BLaER1 treated with 17β-estradiol and CSF1 and Interleukin-3, amounts not matched to agents 10 nM and 100 nM (cell line): ENCODE results near the gene HHLA2.

Experiments used
- H3K27ac ChIP-seq, 11 experiments: shearing (Covaris generic); formaldehyde crosslinking; 2 replicates each; pipeline ENCODE4 v1.8.1; 2022
- H3K27me3 ChIP-seq, 11 experiments: shearing (Covaris generic); formaldehyde crosslinking; 2 replicates each; pipeline ENCODE4 v1.8.1; 2022
- H3K36me3 ChIP-seq, 11 experiments: shearing (Covaris generic); formaldehyde crosslinking; 2 replicates each; pipeline ENCODE4 v1.8.1; 2022
- H3K4me1 ChIP-seq, 10 experiments: shearing (Covaris generic); formaldehyde crosslinking; 2 replicates each; pipeline ENCODE4 v1.8.1; 2022
- H3K4me2 ChIP-seq, 11 experiments: shearing (Covaris generic); formaldehyde crosslinking; 2 replicates each; pipeline ENCODE4 v1.8.1; 2022
- H3K4me3 ChIP-seq, 10 experiments: shearing (Covaris generic); formaldehyde crosslinking; 2 replicates each; pipeline ENCODE4 v1.8.1; 2022
- H3K9ac ChIP-seq, 11 experiments: shearing (Covaris generic); formaldehyde crosslinking; 2 replicates each; pipeline ENCODE4 v1.8.1; 2022
- H3K9me3 ChIP-seq, 11 experiments: shearing (Covaris generic); formaldehyde crosslinking; replicated peaks in 1 of 11; 2 replicates each; pipeline ENCODE4 v1.8.1; 2022
- H4K20me1 ChIP-seq, 11 experiments: shearing (Covaris generic); formaldehyde crosslinking; 2 replicates each; pipeline ENCODE4 v1.8.1; 2022
- Cebpa-rat ChIP-seq, 11 experiments: shearing (Covaris generic); IDR thresholded peaks; 2 replicates each; pipeline ENCODE4 v1.8.1; 2022

The HHLA2 gene

DNA sequence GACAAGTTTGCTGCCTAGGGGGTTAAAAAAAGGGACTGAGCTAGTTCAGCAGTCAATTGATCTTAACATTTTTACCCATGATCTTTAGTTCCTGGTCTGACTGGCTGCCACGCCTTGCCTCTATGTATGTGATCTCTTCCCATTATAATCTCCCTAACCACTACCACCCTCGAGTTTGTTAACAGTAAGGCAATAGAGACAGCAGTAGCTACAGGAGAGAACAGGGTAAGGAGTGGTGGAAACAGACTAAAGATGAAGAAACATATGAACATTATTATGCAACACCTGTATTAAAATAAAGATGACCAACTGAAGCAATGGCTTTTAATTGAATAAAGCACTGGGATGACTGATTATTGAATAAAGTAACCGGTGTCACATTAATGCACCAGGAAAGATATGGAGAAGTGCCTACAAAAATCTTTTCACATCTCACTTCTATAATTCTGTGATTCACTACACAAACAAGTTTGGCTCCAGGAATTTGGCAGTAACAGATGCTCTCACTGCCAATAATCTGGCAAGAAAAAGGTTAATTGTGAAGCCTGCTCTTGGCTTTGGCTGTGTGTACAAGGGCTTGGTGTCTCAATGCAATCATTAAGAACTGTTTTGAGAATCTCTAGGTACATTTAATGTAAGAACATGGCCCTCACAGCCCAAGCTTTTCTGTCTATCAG lies 95.7 kb downstream of the HHLA2 start:
- Histone ChIP-seq H3K4me3 (no peak overlapping the region), H3K4me1 (peaks cover 0 to 16% (median 13%) of the 10 kb centered on the region in 10 experiments; a peak in 13 of 20 replicates), H3K27me3 (no peaks in the 10 kb centered on the region), H3K4me2 (no peak overlapping the region), H3K9ac (no peak overlapping the region), H3K9me3 (0 out of 22 replicates have a peak, but pooled peaks cover 0 to 4% (median 0%) of the 10 kb centered on the region in 11 experiments), H4K20me1 (no peaks in the 10 kb centered on the region), H3K36me3 (no peaks in the 10 kb centered on the region), H3K27ac (no peak overlapping the region)
- TF ChIP-seq Cebpa-rat (IDR thresholded peaks at IDR 0.05), result no peak

DNA sequence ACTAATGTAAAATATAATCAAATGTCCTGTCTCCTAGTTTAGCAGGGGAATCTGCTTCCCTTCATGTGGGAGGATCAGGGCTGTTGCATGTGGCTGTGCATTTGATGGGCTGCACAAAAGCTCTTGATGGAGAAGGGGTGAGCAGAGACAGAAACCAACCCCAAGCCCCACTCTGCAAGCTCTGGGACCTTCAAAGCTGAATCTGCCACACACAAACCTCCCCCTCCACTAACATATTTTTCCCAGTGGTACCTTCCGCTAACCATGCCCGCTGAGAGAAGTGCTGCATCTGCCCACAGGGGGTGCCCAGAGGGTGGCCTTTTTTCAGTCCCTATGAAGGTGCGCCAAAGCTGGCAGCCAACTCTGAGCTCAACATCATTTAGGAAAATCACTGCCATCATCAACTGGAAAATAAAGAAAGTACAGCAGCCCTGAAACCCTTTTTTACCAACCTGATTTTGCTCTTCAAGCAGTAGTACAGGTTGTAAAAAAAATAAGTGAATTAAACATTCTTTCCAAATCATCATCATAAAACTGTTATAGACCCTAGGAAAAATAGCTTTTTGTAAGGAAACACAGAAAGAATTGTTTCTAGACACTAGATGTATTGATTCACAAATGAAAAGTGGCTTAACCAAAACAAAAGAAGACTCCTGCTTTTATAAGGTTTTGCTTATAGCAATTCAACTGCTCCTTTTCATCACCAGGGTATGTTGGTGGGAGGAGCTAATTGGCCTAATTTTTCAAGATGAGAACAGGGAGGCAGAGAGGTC lies 97.0 kb downstream of the HHLA2 start:
- H4K20me1 ChIP-seq, result no peaks in the 10 kb centered on the region
- peaks cover 0 to 13% (median 7%) of the 10 kb centered on the region in 10 experiments; a peak in 13 of 20 replicates for H3K4me1 ChIP-seq
- H3K9ac ChIP-seq, result no peak overlapping the region
- H3K36me3 ChIP-seq, result no peaks in the 10 kb centered on the region
- H3K9me3 ChIP-seq, result 0 out of 22 replicates have a peak, but pooled peaks cover 0 to 4% (median 0%) of the 10 kb centered on the region in 11 experiments
- no peak overlapping the region for H3K27ac ChIP-seq
- no peak overlapping the region for H3K4me3 ChIP-seq
- H3K27me3 ChIP-seq, result no peaks in the 10 kb centered on the region
- H3K4me2 ChIP-seq, result no peak overlapping the region
- no peak for TF ChIP-seq Cebpa-rat (IDR thresholded peaks at IDR 0.05)

DNA sequence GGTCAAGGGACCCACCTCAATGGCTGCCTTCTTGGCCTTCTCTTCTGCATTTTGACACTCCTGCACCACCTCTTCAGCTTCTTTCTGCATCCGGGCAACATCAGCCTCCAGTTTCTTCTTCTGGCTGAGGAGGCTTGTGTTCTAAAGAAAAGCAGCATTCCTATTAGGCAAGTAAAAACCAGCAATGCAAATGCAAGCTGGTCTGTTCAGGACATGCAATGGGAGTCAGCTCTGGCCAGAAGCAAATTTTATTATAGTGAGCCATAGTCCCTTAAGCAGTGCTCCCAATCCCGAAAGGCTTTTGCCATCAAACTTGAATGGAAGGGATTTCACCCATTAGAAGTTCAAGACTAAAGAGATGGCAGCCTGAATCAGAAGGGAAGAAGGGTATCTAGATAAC lies 97.7 kb downstream of the HHLA2 start:
- no peak overlapping the region for H3K4me2 ChIP-seq
- H4K20me1 ChIP-seq, result no peaks in the 10 kb centered on the region
- peaks cover 0 to 8% (median 0%) of the 10 kb centered on the region in 10 experiments; a peak in 2 of 20 replicates for H3K4me1 ChIP-seq
- no peaks in the 10 kb centered on the region for H3K27me3 ChIP-seq
- TF ChIP-seq Cebpa-rat (IDR thresholded peaks at IDR 0.05), result no peak
- no peak overlapping the region for H3K9ac ChIP-seq
- no peak overlapping the region for H3K27ac ChIP-seq
- 0 out of 22 replicates have a peak, but pooled peaks cover 0 to 4% (median 0%) of the 10 kb centered on the region in 11 experiments for H3K9me3 ChIP-seq
- no peaks in the 10 kb centered on the region for H3K36me3 ChIP-seq
- no peak overlapping the region for H3K4me3 ChIP-seq

DNA sequence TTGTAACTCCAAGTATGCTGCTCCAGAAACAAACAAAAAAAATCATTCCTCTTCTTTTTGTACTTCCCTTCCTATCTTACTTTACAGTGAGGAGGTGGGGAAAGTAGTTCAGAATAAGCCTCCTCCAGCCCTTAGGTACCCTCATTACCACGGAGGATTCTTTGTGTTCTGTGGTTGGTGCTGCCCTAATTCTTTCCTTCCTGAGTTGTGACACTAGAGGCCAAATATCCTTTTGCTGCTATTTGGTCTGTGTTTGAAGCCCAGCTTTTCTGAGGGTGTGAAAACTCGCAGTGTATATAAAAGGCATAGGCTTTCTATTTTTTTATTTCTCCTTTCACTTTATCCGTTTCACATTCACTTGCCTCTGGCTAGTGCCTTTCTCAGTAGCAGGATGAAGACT lies 98.2 kb downstream of the HHLA2 start:
- 0 out of 22 replicates have a peak, but pooled peaks cover 0 to 4% (median 0%) of the 10 kb centered on the region in 11 experiments for H3K9me3 ChIP-seq
- H3K4me3 ChIP-seq, result no peak overlapping the region
- H3K9ac ChIP-seq, result no peak overlapping the region
- peak overlapping the region in 3 of 11 experiments; percentile 8 to 30 (median 13); a peak in 3 of 22 replicates for H3K4me2 ChIP-seq
- H3K27me3 ChIP-seq, result no peaks in the 10 kb centered on the region
- TF ChIP-seq Cebpa-rat (IDR thresholded peaks at IDR 0.05), result no peak
- H4K20me1 ChIP-seq, result no peaks in the 10 kb centered on the region
- no peak overlapping the region for H3K27ac ChIP-seq
- 0 out of 20 replicates have a peak, but pooled peaks cover 0 to 8% (median 0%) of the 10 kb centered on the region in 10 experiments for H3K4me1 ChIP-seq
- H3K36me3 ChIP-seq, result no peaks in the 10 kb centered on the region

DNA sequence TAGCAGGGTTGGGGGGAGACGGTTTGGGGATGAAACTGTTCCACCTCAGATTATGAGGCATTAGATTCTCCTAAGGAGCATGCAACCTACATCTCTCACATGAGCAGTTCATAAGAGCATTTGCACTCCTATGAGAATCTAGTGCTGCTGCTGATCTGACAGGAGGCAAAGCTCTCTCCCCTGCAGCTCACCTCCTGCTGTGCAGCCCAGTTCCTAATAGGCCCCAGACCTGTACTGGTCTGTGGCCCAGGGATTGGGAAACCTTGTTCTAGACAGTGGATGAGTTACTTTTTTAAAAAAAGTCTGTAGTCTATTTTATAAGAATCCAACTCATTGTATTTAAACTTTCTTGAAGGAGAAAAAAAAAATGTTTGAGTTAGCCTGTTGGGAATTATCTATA lies 100.0 kb downstream of the HHLA2 start:
- no peak for TF ChIP-seq Cebpa-rat (IDR thresholded peaks at IDR 0.05)
- Histone ChIP-seq H3K9me3 (0 out of 22 replicates have a peak, but pooled peaks cover 0 to 4% (median 0%) of the 10 kb centered on the region in 11 experiments), H3K27me3 (no peaks in the 10 kb centered on the region), H3K4me3 (no peak overlapping the region), H4K20me1 (no peaks in the 10 kb centered on the region), H3K4me1 (0 out of 20 replicates have a peak, but pooled peaks cover 0 to 8% (median 0%) of the 10 kb centered on the region in 10 experiments), H3K9ac (no peak overlapping the region), H3K27ac (no peak overlapping the region), H3K4me2 (no peak overlapping the region), H3K36me3 (no peaks in the 10 kb centered on the region)

DNA sequence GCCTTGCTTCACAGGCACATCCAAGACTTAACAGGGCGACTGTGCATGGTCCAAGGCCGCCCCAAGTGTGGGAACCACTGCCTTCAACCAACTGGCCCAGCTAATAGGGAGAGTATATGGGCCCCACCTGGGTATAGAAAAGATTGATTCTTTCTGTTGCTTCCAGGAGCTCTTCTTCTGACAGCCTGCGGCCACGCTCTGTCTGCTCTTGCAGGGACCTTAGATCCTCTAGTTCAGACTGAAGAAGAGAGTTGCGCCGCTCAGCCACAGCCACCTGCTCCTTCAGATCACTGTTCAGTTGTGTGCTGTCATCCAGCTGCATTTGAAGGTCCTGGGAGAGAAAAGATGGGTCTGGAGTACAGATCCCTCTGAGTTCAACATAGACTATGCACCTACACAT lies 102.2 kb downstream of the HHLA2 start:
- H3K4me3 ChIP-seq, result no peak overlapping the region
- H3K27me3 ChIP-seq, result no peaks in the 10 kb centered on the region
- H4K20me1 ChIP-seq, result no peaks in the 10 kb centered on the region
- no peaks in the 10 kb centered on the region for H3K9me3 ChIP-seq
- H3K27ac ChIP-seq, result no peak overlapping the region
- peaks cover 0 to 9% (median under 1%) of the 10 kb centered on the region in 10 experiments; a peak in 7 of 20 replicates for H3K4me1 ChIP-seq
- TF ChIP-seq Cebpa-rat (IDR thresholded peaks at IDR 0.05), result no peak
- H3K4me2 ChIP-seq, result no peak overlapping the region
- no peak overlapping the region for H3K9ac ChIP-seq
- H3K36me3 ChIP-seq, result no peaks in the 10 kb centered on the region

DNA sequence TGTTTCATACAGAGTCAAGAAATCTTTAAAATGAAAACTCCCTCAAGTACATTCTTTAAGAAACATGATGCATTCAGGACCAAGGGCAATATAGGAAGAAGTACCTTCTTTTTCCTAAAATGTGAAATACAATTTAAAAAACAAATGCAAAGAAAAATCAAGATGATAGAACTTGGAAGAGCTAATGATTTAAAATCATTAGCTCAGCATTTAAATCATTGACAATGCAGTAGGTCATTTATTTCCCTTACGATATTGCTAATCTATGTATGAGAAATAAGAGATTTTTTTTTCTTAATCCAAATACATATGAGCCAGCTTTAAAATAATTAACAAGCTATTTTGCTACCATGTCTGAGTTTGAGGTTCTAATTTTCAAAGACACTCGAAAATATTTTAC lies 105.5 kb downstream of the HHLA2 start:
- H3K4me3 ChIP-seq, result no peak overlapping the region
- TF ChIP-seq Cebpa-rat (IDR thresholded peaks at IDR 0.05), result no peak
- H3K9ac ChIP-seq, result no peak overlapping the region
- H3K9me3 ChIP-seq, result no peaks in the 10 kb centered on the region
- H3K4me1 ChIP-seq, result peaks cover 13 to 28% (median 20%) of the 10 kb centered on the region in 10 experiments; a peak in 19 of 20 replicates
- H3K4me2 ChIP-seq, result no peak overlapping the region
- H3K27ac ChIP-seq, result no peak overlapping the region
- H4K20me1 ChIP-seq, result no peaks in the 10 kb centered on the region
- no peaks in the 10 kb centered on the region for H3K36me3 ChIP-seq
- H3K27me3 ChIP-seq, result no peaks in the 10 kb centered on the region

DNA sequence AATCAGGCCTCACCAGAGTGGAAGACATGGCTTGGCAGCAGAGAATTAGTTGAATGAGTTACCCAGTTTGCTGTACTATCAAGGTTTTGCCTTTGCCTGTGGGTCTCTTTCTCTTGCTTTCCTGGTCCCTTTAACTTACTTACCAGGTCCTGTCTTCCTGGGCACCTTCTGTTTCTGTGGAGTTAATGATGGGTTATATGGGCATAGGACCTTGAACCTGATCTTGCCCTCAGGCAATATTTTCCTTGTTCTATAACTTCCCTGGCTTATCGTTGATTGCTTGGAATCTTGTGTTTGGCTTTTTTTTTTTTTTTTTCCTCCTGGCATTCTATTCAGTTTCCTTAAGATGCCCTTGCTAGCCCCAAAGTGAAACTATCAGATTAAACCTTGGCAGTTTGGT lies 106.8 kb downstream of the HHLA2 start:
- no peaks in the 10 kb centered on the region for H3K36me3 ChIP-seq
- no peaks in the 10 kb centered on the region for H3K27me3 ChIP-seq
- no peaks in the 10 kb centered on the region for H3K9me3 ChIP-seq
- H3K9ac ChIP-seq, result no peak overlapping the region
- H3K27ac ChIP-seq, result no peak overlapping the region
- H3K4me3 ChIP-seq, result no peak overlapping the region
- peak overlapping the region in 4 of 11 experiments; percentile 28 to 62 (median 48); a peak in 3 of 22 replicates for H3K4me2 ChIP-seq
- TF ChIP-seq Cebpa-rat (IDR thresholded peaks at IDR 0.05), result no peak
- peaks cover 13 to 41% (median 27%) of the 10 kb centered on the region in 10 experiments; a peak in 19 of 20 replicates for H3K4me1 ChIP-seq
- H4K20me1 ChIP-seq, result no peaks in the 10 kb centered on the region

DNA sequence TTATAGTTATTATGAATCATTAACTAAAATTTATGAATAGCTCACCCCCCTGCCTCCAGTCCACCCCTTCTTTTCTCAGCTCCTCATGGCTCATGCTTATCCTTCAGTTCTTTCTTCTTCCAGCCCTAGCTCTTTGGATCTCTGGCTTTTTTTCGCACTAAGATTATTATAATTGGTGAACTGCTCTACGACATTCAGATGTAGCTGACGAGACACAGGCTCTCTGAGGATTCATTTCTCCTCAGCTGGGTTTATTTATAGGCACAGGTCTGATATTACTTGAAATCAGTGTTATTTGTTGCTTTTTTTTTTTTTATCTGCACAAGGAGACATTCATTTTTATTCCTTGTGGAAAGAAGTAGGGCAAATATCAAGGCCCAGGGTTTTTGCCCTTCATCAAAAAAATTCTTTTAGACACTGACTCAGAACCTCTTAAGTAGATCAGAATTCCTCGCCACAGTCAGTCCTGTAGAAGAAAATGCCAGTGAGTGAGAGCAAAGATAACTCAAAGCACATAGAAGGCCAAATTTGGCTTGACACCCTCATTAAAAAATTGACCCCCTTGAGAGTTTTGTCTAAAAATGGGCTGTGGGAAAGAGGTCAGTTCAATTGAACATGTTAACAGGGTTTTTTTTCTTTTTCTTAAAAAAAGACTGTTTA lies 107.5 kb downstream of the HHLA2 start:
- Histone ChIP-seq H3K27ac (no peak overlapping the region), H3K27me3 (no peaks in the 10 kb centered on the region), H4K20me1 (no peaks in the 10 kb centered on the region), H3K4me3 (no peak overlapping the region), H3K9ac (no peak overlapping the region), H3K36me3 (no peaks in the 10 kb centered on the region), H3K4me2 (peak overlapping the region in 8 of 11 experiments; percentile 12 to 62 (median 34); a peak in 12 of 22 replicates), H3K4me1 (peaks cover 13 to 46% (median 28%) of the 10 kb centered on the region in 10 experiments; a peak in 19 of 20 replicates), H3K9me3 (no peaks in the 10 kb centered on the region)
- no peak for TF ChIP-seq Cebpa-rat (IDR thresholded peaks at IDR 0.05)
